B cell (primary cell): ENCODE data around the gene OR1Q1. TPM values are rescaled to one million over a fixed set of nuclear protein-coding genes. Genes with fewer than 3 reads are reported as not detected.

Source experiments
- ATAC-seq: fragments of 200-7000 bp; cut with Tn5 transposase; one replicate; pipeline ENCODE4 v1.10.0; 2021; ENCODE audit warnings: low read depth, mild to moderate bottlenecking, moderate number of reproducible peaks, moderate library complexity
- CTCF ChIA-PET: fragments of 350-600 bp; sonication (Branson Sonifier 250); formaldehyde crosslinking; loops from one replicate; lab custom pipeline; 2021; ENCODE audit warnings: antibody characterized with exemption, inconsistent platforms; lab: Charles Lee
- POLR2A ChIA-PET: fragments of 350-600 bp; sonication (Branson Sonifier 250); formaldehyde crosslinking; loops from one replicate; lab custom pipeline; 2021; ENCODE audit warnings: antibody characterized with exemption; lab: Charles Lee
- DNase-seq: peaks from one replicate; pipeline ENCODE4 v3.0.0; 2013
- H2AFZ ChIP-seq: 2 replicates; pipeline ENCODE4 v1.6.1; 2012; ENCODE audit warnings: mild to moderate bottlenecking, low read depth, low read length; ENCODE audit not compliant: insufficient read depth, poor library complexity, severe bottlenecking
- H3K27ac ChIP-seq, 2 donors: 1 replicate in 1 of 2; 2 replicates in 1 of 2; pipeline ENCODE4 v1.5.1; 2012 to 2013; ENCODE audit warnings: low read length in 2 of 2, mild to moderate bottlenecking in 2 of 2, moderate library complexity in 1 of 2
- H3K27me3 ChIP-seq, 4 experiments: fragments of 200-600 bp in 1 of 4; sonication (generic) in 1 of 4; replicated peaks in 1 of 4; 1 replicate in 2 of 4; 2 replicates in 2 of 4; pipeline versions ENCODE4 v1.6.1 to v1.7.0; 2013 to 2016; ENCODE audit warnings: low read length in 3 of 4, mild to moderate bottlenecking in 2 of 4, mixed read lengths in 1 of 4, moderate library complexity in 1 of 4; ENCODE audit not compliant: insufficient read depth in 4 of 4, control insufficient read depth in 3 of 4; ENCODE audit errors: control extremely low read depth in 1 of 4
- H3K36me3 ChIP-seq, 2 experiments: replicated peaks in 1 of 2; 1 replicate in 1 of 2; 2 replicates in 1 of 2; pipeline versions ENCODE4 v1.6.1 to v1.7.1; 2013; ENCODE audit warnings: low read length in 1 of 2; ENCODE audit not compliant: insufficient read depth in 2 of 2, control insufficient read depth in 1 of 2; ENCODE audit errors: control extremely low read depth in 1 of 2, extremely low read depth in 1 of 2
- H3K4me1 ChIP-seq, 2 donors: fragments of 200-600 bp in 1 of 2; sonication (generic) in 1 of 2; 1 replicate in 1 of 2; 2 replicates in 1 of 2; pipeline versions ENCODE4 v1.5.1 to v1.6.1; 2013 to 2017; ENCODE audit warnings: low read length in 2 of 2; ENCODE audit not compliant: control insufficient read depth in 2 of 2, insufficient read depth in 2 of 2
- H3K4me2 ChIP-seq: replicated peaks from 2 replicates; pipeline ENCODE3; 2012; ENCODE audit warnings: mild to moderate bottlenecking, low read depth, low read length; ENCODE audit not compliant: poor library complexity, severe bottlenecking
- H3K4me3 ChIP-seq, 5 experiments: fragments of 200-600 bp in 1 of 5; sonication (generic) in 1 of 5; 1 replicate in 3 of 5; 2 replicates in 2 of 5; pipeline versions ENCODE4 v1.5.1 to v1.7.0; 2011 to 2016; ENCODE audit warnings: low read length in 4 of 5, mild to moderate bottlenecking in 4 of 5, low read depth in 2 of 5, control low read depth in 1 of 5, moderate library complexity in 1 of 5; ENCODE audit not compliant: insufficient read depth in 1 of 5; ENCODE audit errors: control extremely low read depth in 1 of 5, extremely low read depth in 1 of 5
- H3K79me2 ChIP-seq: fragments of 200-600 bp; sonication (generic); one replicate; pipeline ENCODE4 v1.6.0; 2016; ENCODE audit warnings: low read length; ENCODE audit not compliant: control insufficient read depth, insufficient read depth
- H3K9ac ChIP-seq: fragments of 200-600 bp; sonication (generic); 2 replicates; pipeline ENCODE4 v1.6.1; 2017; ENCODE audit warnings: mild to moderate bottlenecking, low read length, moderate library complexity
- H3K9me3 ChIP-seq, 3 donors: one replicate each; pipeline versions ENCODE4 v1.6.1 to v1.7.1; 2013; ENCODE audit warnings: low read length in 2 of 3; ENCODE audit not compliant: control insufficient read depth in 2 of 3, insufficient read depth in 1 of 3; ENCODE audit errors: control extremely low read depth in 1 of 3
- H4K20me1 ChIP-seq: 2 replicates; pipeline ENCODE4 v1.6.0; 2012; ENCODE audit warnings: mild to moderate bottlenecking, low read length; ENCODE audit not compliant: insufficient read depth, control insufficient read depth, poor library complexity, severe bottlenecking
- H3K27ac Mint-ChIP-seq: one replicate; pipeline ENCODE4 v1.8.0; 2021; ENCODE audit warnings: mixed read lengths
- H3K27me3 Mint-ChIP-seq: one replicate; pipeline ENCODE4 v1.8.0; 2021; ENCODE audit warnings: mixed read lengths
- H3K4me1 Mint-ChIP-seq: one replicate; pipeline ENCODE4 v1.8.0; 2021; ENCODE audit warnings: mixed read lengths
- H3K4me3 Mint-ChIP-seq: one replicate; pipeline ENCODE4 v1.8.0; 2021; ENCODE audit warnings: mixed read lengths
- H3K9me3 Mint-ChIP-seq: one replicate; pipeline ENCODE4 v1.8.0; 2022; ENCODE audit warnings: mixed read lengths; ENCODE audit not compliant: insufficient read depth
- EZH2 ChIP-seq: IDR thresholded peaks from 2 replicates; pipeline ENCODE4 v1.6.1; 2012; ENCODE audit warnings: borderline replicate concordance, low read depth, mild to moderate bottlenecking, moderate library complexity, low read length; ENCODE audit not compliant: insufficient read depth, poor library complexity, severe bottlenecking
- WGBS: methylation state at CpG from one replicate; pipeline ENCODE4 v1.1.5; 2013; ENCODE audit warnings: missing lambda C conversion rate; ENCODE audit not compliant: insufficient coverage; 5-methylcytosine and 5-hydroxymethylcytosine counted together
- intact Hi-C: fragments of 100-400 bp; cut with micrococcal nuclease; formaldehyde crosslinking; loops from one replicate; pipeline ENCODE4 v1.10.0; 2022
- polyA plus RNA-seq: library from polyadenylated mRNA; depleted of rRNA; stranded (reverse); fragments of >200 nt; gene quantifications from 2 replicates; pipeline ENCODE4 v1.2.3, GENCODE V29; 2012
- total RNA-seq, 2 donors: library from RNA; stranded (reverse); fragments of 120-200 nt in 1 of 2; gene quantifications; 1 replicate in 1 of 2; 2 replicates in 1 of 2; pipeline versions ENCODE4 v1.2.3 to v1.2.4, GENCODE V29; 2013 to 2022
- TF ChIP-seq, protein P1 (sequence below): fragments of 200-600 bp; IDR thresholded peaks from one replicate; pipeline ENCODE4 v1.8.0; 2022; ENCODE audit warnings: antibody characterized with exemption, mild to moderate bottlenecking

OR1Q1 gene
- total and polyA plus RNA-seq, 2 donors (not counting 1 experiment from before 2014, with no cell fraction given): not detected

DNA sequence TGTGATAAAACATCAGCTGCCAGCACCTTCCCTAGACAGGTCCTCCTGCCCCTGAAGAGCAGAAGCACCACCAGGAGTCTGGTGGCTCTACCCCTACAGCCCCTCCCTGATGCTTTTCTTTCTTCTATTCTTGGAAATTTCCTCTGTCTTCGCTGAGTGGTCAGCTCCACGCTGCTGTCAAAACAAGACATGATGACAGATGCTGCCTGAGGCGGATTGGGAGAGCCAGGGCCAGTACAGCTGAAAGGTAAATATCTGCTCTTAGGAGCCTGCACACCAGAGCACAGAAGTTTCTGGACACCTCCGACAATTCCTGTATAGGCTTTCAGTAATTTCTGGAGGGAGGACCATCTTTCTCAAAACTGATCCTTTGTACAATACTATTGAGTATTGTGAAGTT, 4.7 kb upstream of the OR1Q1 start:
- ATAC-seq (no peak), DNase-seq (no peak)
- TF ChIP-seq, protein P1, sequence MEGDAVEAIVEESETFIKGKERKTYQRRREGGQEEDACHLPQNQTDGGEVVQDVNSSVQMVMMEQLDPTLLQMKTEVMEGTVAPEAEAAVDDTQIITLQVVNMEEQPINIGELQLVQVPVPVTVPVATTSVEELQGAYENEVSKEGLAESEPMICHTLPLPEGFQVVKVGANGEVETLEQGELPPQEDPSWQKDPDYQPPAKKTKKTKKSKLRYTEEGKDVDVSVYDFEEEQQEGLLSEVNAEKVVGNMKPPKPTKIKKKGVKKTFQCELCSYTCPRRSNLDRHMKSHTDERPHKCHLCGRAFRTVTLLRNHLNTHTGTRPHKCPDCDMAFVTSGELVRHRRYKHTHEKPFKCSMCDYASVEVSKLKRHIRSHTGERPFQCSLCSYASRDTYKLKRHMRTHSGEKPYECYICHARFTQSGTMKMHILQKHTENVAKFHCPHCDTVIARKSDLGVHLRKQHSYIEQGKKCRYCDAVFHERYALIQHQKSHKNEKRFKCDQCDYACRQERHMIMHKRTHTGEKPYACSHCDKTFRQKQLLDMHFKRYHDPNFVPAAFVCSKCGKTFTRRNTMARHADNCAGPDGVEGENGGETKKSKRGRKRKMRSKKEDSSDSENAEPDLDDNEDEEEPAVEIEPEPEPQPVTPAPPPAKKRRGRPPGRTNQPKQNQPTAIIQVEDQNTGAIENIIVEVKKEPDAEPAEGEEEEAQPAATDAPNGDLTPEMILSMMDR: no peak
- no peak for TF ChIP-seq EZH2
- Histone ChIP-seq H2AFZ (no peak overlapping the region), H3K4me2 (no peak overlapping the region), H3K27me3 (peaks cover 0 to 4% (median 1%) of the 10 kb centered on the region in 4 experiments), H3K27ac (no peak overlapping the region), H3K79me2 (no peaks in the 10 kb centered on the region), H3K9ac (no peak overlapping the region), H3K36me3 (no peaks in the 10 kb centered on the region), H4K20me1 (no peaks in the 10 kb centered on the region), H3K4me1 (no peaks in the 10 kb centered on the region), H3K4me3 (no peak overlapping the region), H3K9me3 (no peaks in the 10 kb centered on the region)
- intact Hi-C loops: no loop called here
- ChIA-PET CTCF (no interaction called here), POLR2A (no interaction called here)
- 83% methylated on average over 2 of the region's 4 CpGs for WGBS
- Mint-ChIP-seq H3K27me3 (peaks cover 21% of the 10 kb centered on the region), H3K4me1 (no peaks in the 10 kb centered on the region), H3K9me3 (no peaks in the 10 kb centered on the region), H3K4me3 (no peak overlapping the region), H3K27ac (no peak overlapping the region)

DNA sequence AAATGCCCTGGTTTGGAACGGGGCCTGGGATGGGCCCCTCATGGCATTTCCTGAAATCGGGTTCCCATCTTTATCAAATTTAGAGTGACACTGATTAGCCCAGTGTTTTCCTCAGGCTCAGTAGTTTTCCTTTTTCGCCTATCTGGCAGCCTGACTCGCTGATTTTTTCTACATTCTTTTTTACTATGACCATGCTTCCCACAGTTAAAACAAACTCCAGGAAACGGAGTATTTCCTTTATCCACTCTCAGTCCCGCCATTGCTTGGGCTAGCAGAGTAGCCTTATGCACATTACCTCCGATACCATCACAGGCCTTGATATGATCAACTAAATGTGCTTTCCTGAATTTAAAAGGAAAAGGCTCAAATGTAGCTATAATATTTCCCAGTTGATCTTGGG, 5.5 kb downstream of the OR1Q1 start:
- H3K27ac Mint-ChIP-seq: no peak overlapping the region
- CTCF ChIA-PET: no interaction called here
- H3K4me3 Mint-ChIP-seq: no peak overlapping the region
- POLR2A ChIA-PET: no interaction called here
- Histone ChIP-seq H3K27ac (no peak overlapping the region), H3K27me3 (no peaks in the 10 kb centered on the region), H3K9ac (no peak overlapping the region), H4K20me1 (no peaks in the 10 kb centered on the region), H3K36me3 (no peaks in the 10 kb centered on the region), H3K79me2 (no peaks in the 10 kb centered on the region), H3K4me1 (no peaks in the 10 kb centered on the region), H2AFZ (no peak overlapping the region), H3K9me3 (peaks cover 0 to 2% (median 0%) of the 10 kb centered on the region in 3 donors), H3K4me3 (no peak overlapping the region), H3K4me2 (no peak overlapping the region)
- ATAC-seq (no peak), DNase-seq (no peak)
- 73% methylated on average over 5 of the region's 7 CpGs for WGBS
- peaks cover 2% of the 10 kb centered on the region for H3K9me3 Mint-ChIP-seq
- TF ChIP-seq, protein P1: no peak
- TF ChIP-seq EZH2: no peak
- H3K4me1 Mint-ChIP-seq: no peaks in the 10 kb centered on the region
- intact Hi-C loops: no loop called here
- peaks cover 46% of the 10 kb centered on the region for H3K27me3 Mint-ChIP-seq
